ENCODE data around the gene CRTC1.

DNA sequence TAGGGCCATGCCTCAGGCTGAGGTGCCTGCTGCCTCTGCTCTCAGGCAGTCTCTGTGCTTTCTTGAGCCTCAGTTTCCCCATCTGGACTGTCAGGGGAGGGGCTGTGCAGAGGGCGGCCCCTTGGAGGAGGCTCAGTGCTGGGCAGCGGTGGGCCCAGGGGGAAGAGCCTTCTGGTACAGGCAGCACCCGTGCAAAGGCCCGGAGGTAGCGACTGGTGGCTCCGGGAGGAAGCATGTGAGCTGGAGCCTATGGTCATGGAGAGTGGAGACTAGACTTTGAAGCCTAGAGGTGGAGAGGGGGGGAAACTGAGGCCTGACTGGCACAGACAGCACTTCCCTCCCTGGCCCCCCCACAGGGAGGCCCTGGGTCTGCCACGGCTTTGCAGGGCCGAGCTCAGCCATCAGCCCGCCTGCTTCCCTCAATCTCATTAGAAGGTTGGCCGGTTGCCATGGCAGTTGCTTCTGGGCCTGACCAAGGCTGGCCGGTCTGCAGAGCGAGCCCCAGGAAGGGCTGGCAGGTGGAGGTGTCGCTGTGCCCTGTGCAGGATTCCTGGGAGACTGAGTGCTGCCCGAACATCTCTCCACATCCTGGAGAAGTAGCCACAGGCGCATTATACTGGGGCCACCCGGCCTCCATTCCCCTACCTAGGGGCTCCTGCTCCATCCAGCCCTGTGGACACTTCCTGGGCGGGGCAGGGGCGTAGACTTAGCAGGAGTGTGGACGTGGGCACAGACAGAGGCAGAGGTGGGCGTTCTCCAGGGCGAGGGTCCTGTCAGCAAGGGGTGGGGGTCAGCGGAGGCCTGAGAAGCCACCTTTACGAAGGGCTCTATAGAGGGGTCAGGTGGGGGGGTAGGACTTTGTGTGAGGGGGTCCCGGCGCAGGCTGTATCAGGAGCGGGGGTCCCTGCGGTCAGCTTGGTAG lies 53.2 kb downstream of the CRTC1 start:
- TF ChIP-seq CTCF (IDR thresholded peaks at IDR 0.05; ENCODE audit: low read length) (no peak), EZH2phosphoT487 (IDR thresholded peaks at IDR 0.05; ENCODE audit: low read length) (no peak)

Measured in MM.1S (cell line).